Measurements from ENCODE around the gene CBARP.

GRCh38 chr19:1275976-1276627 is 38.3 kb upstream of the CBARP start:
- TF ChIP-seq CTCF (conservative IDR thresholded peaks at IDR 0.05 in 1 of 2, IDR thresholded peaks at IDR 0.05 in 1 of 2; ENCODE audit: low read depth in 1 of 2, low read length in 2 of 2), result no peak
- TF ChIP-seq EZH2 (IDR thresholded peaks at IDR 0.05; ENCODE audit: low read length, missing control alignments), result no peak
